Ammon's horn (tissue), 1 donor: Measurements from ENCODE around the gene ANKRD30B.
"Not testable (repeated sequence)": the region's sequence is repeated elsewhere in the genome, so short reads cannot be mapped to it uniquely, and the experiment has no call there.

Experiments
- DNase-seq: peaks from one replicate; pipeline ENCODE4 v3.0.0-alpha.2; 2016; ENCODE audit warnings: low spot score

Gene ANKRD30B

GRCh38 chr18:14856256-14856655 is 108.3 kb downstream of the ANKRD30B start:
- DNase-seq, result not testable (repeated sequence)

- not testable (repeated sequence) for DNase-seq
Observed at GRCh38 chr18:14858514-14858913, 110.5 kb downstream of the ANKRD30B start.

GRCh38 chr18:14859995-14860394 is 112.0 kb downstream of the ANKRD30B start:
- not testable (repeated sequence) for DNase-seq

GRCh38 chr18:14866426-14866825 is 118.5 kb downstream of the ANKRD30B start:
- DNase-seq, result not testable (repeated sequence)

GRCh38 chr18:14867988-14868387 is 120.0 kb downstream of the ANKRD30B start:
- DNase-seq, result not testable (repeated sequence)

GRCh38 chr18:14868825-14869224 is 120.9 kb downstream of the ANKRD30B start:
- DNase-seq, result not testable (repeated sequence)

GRCh38 chr18:14878826-14879225 is 130.9 kb downstream of the ANKRD30B start:
- not testable (repeated sequence) for DNase-seq

GRCh38 chr18:14900435-14900834 is 152.5 kb downstream of the ANKRD30B start:
- DNase-seq, result no peak
